GM12865 (cell line): ENCODE data around the gene TRNAU1AP.
"Not testable (repeated sequence)": the region's sequence is repeated elsewhere in the genome, so short reads cannot be mapped to it uniquely, and the experiment has no call there.

Experiments used
- DNase-seq: peaks from one replicate; pipeline ENCODE4 v3.0.0; 2010; ENCODE audit warnings: low read depth
- H3K4me3 ChIP-seq: 2 replicates; pipeline ENCODE4 v1.5.1; 2011; ENCODE audit warnings: mild to moderate bottlenecking, low read depth, low read length, control low read depth
- CTCF ChIP-seq: IDR thresholded peaks from 2 replicates; pipeline ENCODE4 v1.5.1; 2011; ENCODE audit warnings: low read length, control low read depth, low read depth, inconsistent platforms; ENCODE audit not compliant: insufficient read depth; ENCODE audit errors: missing control alignments

TRNAU1AP gene

GRCh38 chr1:28592321-28593071 is 39.6 kb downstream of the TRNAU1AP start:
- DNase-seq, result no peak
- peak overlapping the region; percentile 48 for H3K4me3 ChIP-seq
- no peak for TF ChIP-seq CTCF

DNA sequence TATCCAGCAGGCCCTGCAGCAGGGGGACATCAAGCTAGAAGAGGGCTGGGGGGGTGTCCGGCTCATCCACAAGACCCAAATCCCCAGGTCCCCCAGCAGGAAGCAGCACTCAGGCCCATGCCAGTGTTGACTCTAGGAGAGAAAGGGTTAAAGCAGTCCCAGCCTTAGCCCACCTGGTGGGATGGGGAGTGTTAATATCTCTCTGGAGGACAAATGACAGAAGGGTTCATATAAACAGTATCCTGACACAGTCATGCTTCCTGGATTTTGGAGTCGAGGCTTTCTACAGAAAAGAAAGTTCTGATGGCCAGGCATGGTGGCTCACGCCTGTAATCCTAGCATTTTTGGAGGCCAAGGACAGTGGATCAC is 41.1 kb downstream of the TRNAU1AP start:
- H3K4me3 ChIP-seq, DNase-seq: not testable (repeated sequence)

GRCh38 chr1:28594686-28595411 is 42.0 kb downstream of the TRNAU1AP start:
- DNase-seq, H3K4me3 ChIP-seq: not testable (repeated sequence)

DNA sequence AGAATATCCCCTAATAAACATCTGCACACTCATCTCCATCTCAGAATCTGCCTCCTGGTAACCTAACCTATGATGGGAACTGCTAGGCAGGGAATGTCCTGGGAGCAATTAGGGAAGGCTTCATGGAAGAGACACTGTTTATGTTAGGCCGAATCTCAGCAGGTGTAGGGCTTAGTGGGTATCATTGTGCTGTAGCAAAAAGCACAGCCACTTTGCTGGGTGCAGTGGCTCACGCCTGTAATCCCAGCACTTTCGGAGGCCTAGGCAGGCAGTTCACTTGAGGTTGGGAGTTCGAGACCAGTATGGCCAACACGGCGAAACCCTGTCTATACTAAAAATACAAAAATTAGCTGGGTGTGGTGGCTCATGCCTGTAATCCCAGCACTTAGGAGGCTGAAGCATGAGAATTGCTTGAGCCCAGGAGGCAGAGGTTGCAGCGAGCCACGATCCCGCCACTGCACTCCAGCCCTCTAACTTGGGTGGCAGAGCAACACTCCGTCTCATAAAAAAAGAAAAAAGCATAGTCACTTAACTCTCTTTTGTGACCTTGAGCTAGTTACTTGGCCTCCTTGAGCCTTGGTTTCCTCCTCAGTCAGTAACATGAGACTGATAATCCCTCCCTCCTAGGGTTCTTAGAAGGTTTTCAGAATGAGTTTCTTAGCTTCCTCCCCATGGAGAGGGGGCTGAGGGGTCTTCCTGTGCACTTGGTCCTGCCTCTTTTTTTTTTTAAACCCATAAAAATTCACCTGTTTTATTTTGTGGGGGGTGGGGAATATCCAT is 42.7 kb downstream of the TRNAU1AP start:
- no peak for DNase-seq

DNA sequence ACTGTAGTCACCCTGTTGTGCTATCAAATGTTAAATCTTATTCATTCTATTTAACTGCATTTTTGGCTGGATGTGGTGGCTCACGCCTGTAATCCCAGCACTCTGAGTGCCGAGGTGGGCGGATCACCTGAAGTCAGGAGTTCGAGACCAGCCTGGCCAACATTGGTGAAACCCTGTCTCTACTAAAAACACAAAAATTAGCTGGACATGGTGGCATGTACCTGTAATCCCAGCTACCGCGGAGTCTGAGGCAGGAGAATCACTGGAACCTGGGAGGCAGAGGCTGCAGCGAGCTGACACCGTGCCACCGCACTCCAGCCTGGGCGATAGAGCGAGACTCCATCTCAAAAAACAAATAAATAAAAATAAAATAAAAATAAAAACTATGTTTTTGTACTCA is 43.4 kb downstream of the TRNAU1AP start:
- DNase-seq, H3K4me3 ChIP-seq: not testable (repeated sequence)

More for the DNA sequence above, 42.7 kb downstream of the TRNAU1AP start:
- H3K4me3 ChIP-seq, result no peak overlapping the region
- no peak for TF ChIP-seq CTCF

GRCh38 chr1:28601696-28602095 is 48.8 kb downstream of the TRNAU1AP start:
- no peak overlapping the region for H3K4me3 ChIP-seq
- DNase-seq, result peak; percentile 74
- no peak for TF ChIP-seq CTCF

DNA sequence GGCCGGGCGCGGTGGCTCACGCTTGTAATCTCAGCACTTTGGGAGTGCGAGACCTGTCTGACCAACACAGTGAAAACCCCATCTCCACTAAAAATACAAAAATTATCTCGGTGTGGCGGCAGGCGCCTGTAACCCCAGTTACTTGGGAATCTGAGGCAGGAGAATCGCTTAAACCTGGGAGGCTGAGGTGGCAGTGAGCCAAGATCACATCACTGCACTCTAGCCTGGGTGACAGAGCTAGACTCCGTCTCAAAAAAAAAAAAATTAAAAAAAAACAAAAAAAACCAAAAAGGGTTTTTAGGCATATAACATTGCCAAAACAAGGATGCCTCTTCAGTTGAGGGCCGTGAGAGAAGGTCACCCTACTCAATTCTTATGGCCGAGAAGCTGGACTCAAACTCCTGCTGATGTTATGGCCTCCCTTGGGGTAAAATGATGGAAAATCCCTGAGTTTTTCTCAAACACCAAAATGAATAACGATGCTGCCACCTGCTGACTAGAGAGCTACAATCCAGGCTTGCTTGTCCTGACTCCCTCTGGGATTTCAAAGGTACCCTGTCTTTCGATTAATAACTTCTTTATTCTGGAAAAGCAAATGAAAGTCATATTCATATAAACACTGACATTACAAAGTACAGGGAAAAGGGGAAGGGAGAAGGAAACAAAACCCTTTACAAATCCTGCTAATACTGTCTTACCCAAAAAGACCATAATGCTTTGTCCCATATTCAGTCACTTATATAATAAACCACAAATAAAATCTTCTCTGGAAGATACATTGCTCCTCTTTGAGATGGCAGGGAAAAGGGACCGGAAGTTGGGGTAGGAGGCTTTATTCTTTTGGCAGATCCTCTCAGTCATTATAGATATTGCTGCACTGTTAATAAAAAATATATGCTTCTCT is 49.9 kb downstream of the TRNAU1AP start:
- no peak overlapping the region for H3K4me3 ChIP-seq
- peak; percentile 49 for TF ChIP-seq CTCF
- DNase-seq, result peak; percentile 61

GRCh38 chr1:28604411-28604810 is 51.5 kb downstream of the TRNAU1AP start:
- no peak for TF ChIP-seq CTCF
- no peak overlapping the region for H3K4me3 ChIP-seq
- no peak for DNase-seq
